HG03139 (cell line): ENCODE measurements around the gene PRSS1.
"Not testable (repeated sequence)": the region's sequence is repeated elsewhere in the genome, so short reads cannot be mapped to it uniquely, and the experiment has no call there.

ENCODE experiments used
- ATAC-seq: cut with Tn5 transposase; IDR thresholded peaks from one replicate; pipeline ENCODE4 v1.9.1; 2021; ENCODE audit not compliant: unreplicated experiment

The PRSS1 gene

GRCh38 chr7:142746264-142746663 lies 3.0 kb upstream of the PRSS1 start:
- no peak for ATAC-seq

- not testable (repeated sequence) for ATAC-seq
Observed at GRCh38 chr7:142748410-142748809, 862 bp upstream of the PRSS1 start.

- no peak for ATAC-seq
Observed at GRCh38 chr7:142750321-142750938, 1.2 kb downstream of the PRSS1 start.

GRCh38 chr7:142751526-142752175 lies 2.4 kb downstream of the PRSS1 start:
- not testable (repeated sequence) for ATAC-seq

- ATAC-seq: no peak
Observed at GRCh38 chr7:142752376-142753225, 3.3 kb downstream of the PRSS1 start.

GRCh38 chr7:142753366-142753765 lies 4.1 kb downstream of the PRSS1 start:
- no peak for ATAC-seq

- ATAC-seq: not testable (repeated sequence)
Observed at GRCh38 chr7:142753925-142754491, 4.7 kb downstream of the PRSS1 start.

- ATAC-seq: no peak
Observed at GRCh38 chr7:142754681-142755575, 5.7 kb downstream of the PRSS1 start.

GRCh38 chr7:142758312-142758711 lies 9.0 kb downstream of the PRSS1 start:
- not testable (repeated sequence) for ATAC-seq

- ATAC-seq: no peak
Observed at GRCh38 chr7:142759433-142759832, 10.2 kb downstream of the PRSS1 start.

- ATAC-seq: no peak
Observed at GRCh38 chr7:142760071-142760642, 10.9 kb downstream of the PRSS1 start.

- not testable (repeated sequence) for ATAC-seq
Observed at GRCh38 chr7:142761606-142762005, 12.3 kb downstream of the PRSS1 start.

- no peak for ATAC-seq
Observed at GRCh38 chr7:142762104-142762503, 12.8 kb downstream of the PRSS1 start.

GRCh38 chr7:142767451-142767850 lies 18.2 kb downstream of the PRSS1 start:
- no peak for ATAC-seq

- no peak for ATAC-seq
Observed at GRCh38 chr7:142767861-142768260, 18.6 kb downstream of the PRSS1 start.

GRCh38 chr7:142768885-142769284 lies 19.6 kb downstream of the PRSS1 start:
- not testable (repeated sequence) for ATAC-seq

GRCh38 chr7:142770661-142771352 lies 21.5 kb downstream of the PRSS1 start, which contains the start of gene PRSS2:
Gene PRSS2, plus strand, starts transcription at chr7:142770970. Its CDS starts 13 bp downstream, at chr7:142770983.
- ATAC-seq: no peak

- ATAC-seq: peak; percentile 68
Observed at GRCh38 chr7:142771353-142771723, 22.1 kb downstream of the PRSS1 start.

GRCh38 chr7:142772051-142772450 lies 22.8 kb downstream of the PRSS1 start:
- no peak for ATAC-seq
